Activated T-helper 1 cell treated with anti-CD3 and anti-CD28 coated beads, Interleukin-2, amount 50 U/mL, for 16 hours (primary cell): ENCODE results near the gene C1orf159.

ENCODE experiments used
- DNase-seq, 2 donors: peaks; one replicate each; pipeline ENCODE4 v3.0.0-alpha.2; 2020; ENCODE audit warnings: low read depth in 1 of 2, low spot score in 1 of 2

C1orf159 gene

GRCh38 chr1:1040004-1040991 lies 75.6 kb downstream of the C1orf159 start:
- peak; percentile 54 to 71 for DNase-seq

- no peak for DNase-seq
Measured at GRCh38 chr1:1039145-1039910, 76.6 kb downstream of the C1orf159 start.

- DNase-seq = no peak
Measured at GRCh38 chr1:1038694-1039093, 77.2 kb downstream of the C1orf159 start.

GRCh38 chr1:1037366-1038327 lies 78.2 kb downstream of the C1orf159 start:
- no peak for DNase-seq

GRCh38 chr1:1035291-1035943 lies 80.5 kb downstream of the C1orf159 start:
- no peak for DNase-seq

GRCh38 chr1:1034439-1034781 lies 81.5 kb downstream of the C1orf159 start:
- DNase-seq = no peak

- no peak for DNase-seq
Measured at GRCh38 chr1:1033731-1034438, 82.0 kb downstream of the C1orf159 start.

DNA sequence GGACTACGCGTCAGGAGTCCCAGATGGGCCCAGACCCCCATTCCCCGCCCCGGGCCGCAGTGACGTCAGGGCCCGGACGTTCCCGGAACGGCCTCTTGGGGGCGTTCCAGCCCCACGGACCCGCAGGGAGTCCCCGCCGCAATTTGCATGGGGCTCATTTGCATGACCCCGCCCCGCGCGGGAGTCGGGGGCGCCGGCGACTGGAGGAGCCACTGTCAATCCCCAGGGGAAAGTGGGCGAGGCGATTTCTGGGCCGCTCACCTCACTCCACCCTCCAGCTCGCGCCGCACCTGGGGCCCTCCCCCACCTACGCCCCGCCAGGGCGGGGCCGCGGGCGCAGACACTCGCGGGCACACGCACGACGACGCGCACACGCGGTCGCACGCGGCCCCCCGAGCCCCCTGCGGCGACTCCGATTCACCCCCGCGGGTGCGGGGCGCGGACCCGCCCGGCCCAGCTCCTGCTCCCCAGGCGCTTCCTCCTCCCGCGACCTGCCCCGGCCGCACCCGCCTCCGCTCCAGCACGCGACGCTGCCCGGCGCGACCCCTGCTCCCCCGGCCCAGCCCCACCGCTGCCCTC lies 82.8 kb downstream of the C1orf159 start:
- peak; percentile 52 to 82 for DNase-seq

GRCh38 chr1:1032424-1032823 lies 83.5 kb downstream of the C1orf159 start:
- DNase-seq = no peak
